Natural killer cell (primary cell): Measurements from ENCODE around the gene IFT122. TPM values are rescaled to one million over a fixed set of nuclear protein-coding genes. Genes with fewer than 3 reads are reported as not detected.
"Not testable (repeated sequence)": the region's sequence is repeated elsewhere in the genome, so short reads cannot be mapped to it uniquely, and the experiment has no call there.

Experiments
- ATAC-seq, 3 donors: fragments of 150-1000 bp in 2 of 3; fragments of 200-7000 bp in 1 of 3; cut with Tn5 transposase; 1 replicate in 1 of 3; 2 replicates in 2 of 3; pipeline ENCODE4 v1.10.0; 2021; ENCODE audit warnings: mild to moderate bottlenecking in 2 of 3, moderate library complexity in 2 of 3
- DNase-seq, 2 donors: peaks; one replicate each; pipeline versions ENCODE4 v3.0.0 to v3.0.0-alpha.2; 2013 to 2021; ENCODE audit warnings: mixed read lengths in 1 of 2
- H3K27ac ChIP-seq: one replicate; pipeline ENCODE4 v1.5.1; 2013; ENCODE audit warnings: mild to moderate bottlenecking, low read length
- H3K27me3 ChIP-seq: one replicate; pipeline ENCODE4 v1.6.1; 2013; ENCODE audit warnings: low read length; ENCODE audit not compliant: control insufficient read depth, insufficient read depth
- H3K36me3 ChIP-seq: one replicate; pipeline ENCODE4 v1.6.1; 2013; ENCODE audit warnings: low read length; ENCODE audit not compliant: control insufficient read depth, insufficient read depth
- H3K4me1 ChIP-seq: one replicate; pipeline ENCODE4 v1.6.1; 2013; ENCODE audit warnings: low read length; ENCODE audit not compliant: control insufficient read depth, insufficient read depth
- H3K4me3 ChIP-seq: one replicate; pipeline ENCODE4 v1.5.1; 2013; ENCODE audit warnings: low read length
- H3K9me3 ChIP-seq: one replicate; pipeline ENCODE4 v1.6.1; 2013; ENCODE audit warnings: low read length; ENCODE audit not compliant: control insufficient read depth, insufficient read depth
- H3K27ac Mint-ChIP-seq, 2 donors: one replicate each; pipeline ENCODE4 v1.8.0; 2022; ENCODE audit warnings: mild to moderate bottlenecking in 2 of 2, mixed read lengths in 2 of 2, moderate library complexity in 1 of 2
- H3K27me3 Mint-ChIP-seq, 2 donors: one replicate each; pipeline ENCODE4 v1.8.0; 2022; ENCODE audit warnings: low read depth in 2 of 2, mixed read lengths in 2 of 2
- H3K36me3 Mint-ChIP-seq: one replicate; pipeline ENCODE4 v1.8.0; 2022; ENCODE audit warnings: mixed read lengths
- H3K4me1 Mint-ChIP-seq, 2 donors: one replicate each; pipeline ENCODE4 v1.8.0; 2022; ENCODE audit warnings: mixed read lengths in 2 of 2
- H3K4me3 Mint-ChIP-seq: one replicate; pipeline ENCODE4 v1.8.0; 2022; ENCODE audit warnings: mild to moderate bottlenecking, moderate library complexity, mixed read lengths
- H3K9me3 Mint-ChIP-seq, 2 donors: one replicate each; pipeline ENCODE4 v1.8.0; 2022; ENCODE audit warnings: mixed read lengths in 2 of 2
- WGBS: methylation state at CpG from one replicate; pipeline ENCODE4 v1.1.7; 2013; ENCODE audit warnings: missing lambda C conversion rate; ENCODE audit not compliant: insufficient coverage; 5-methylcytosine and 5-hydroxymethylcytosine counted together
- intact Hi-C: fragments of 100-400 bp; cut with micrococcal nuclease; formaldehyde crosslinking; loops from one replicate; pipeline ENCODE4 v1.14.2; 2022
- total RNA-seq, 4 donors: library from RNA; stranded (reverse); fragments of 120-200 nt in 1 of 4; gene quantifications; one replicate each; pipeline versions ENCODE4 v1.2.3 to v1.2.4, GENCODE V29; 2013 to 2022
- TF ChIP-seq, protein P1 (sequence below): fragments of 200-600 bp; IDR thresholded peaks from one replicate; pipeline ENCODE4 v1.8.0; 2022; ENCODE audit warnings: antibody characterized with exemption

The IFT122 gene
- total RNA-seq, 3 donors from 2014 or later (not counting 1 experiment from before 2014, with no cell fraction given): 20.7 to 26.6 (median 23.9) TPM

GRCh38 chr3:129490273-129490675 lies 50.2 kb downstream of the IFT122 start:
- Mint-ChIP-seq H3K36me3 (no peaks in the 10 kb centered on the region), H3K9me3 (no peaks in the 10 kb centered on the region), H3K27me3 (no peaks in the 10 kb centered on the region), H3K4me3 (no peak overlapping the region), H3K27ac (no peak overlapping the region), H3K4me1 (peaks cover 0 to 9% of the 10 kb centered on the region in 2 donors)
- DNase-seq: peak; percentile 46 to 81
- TF ChIP-seq, protein P1, sequence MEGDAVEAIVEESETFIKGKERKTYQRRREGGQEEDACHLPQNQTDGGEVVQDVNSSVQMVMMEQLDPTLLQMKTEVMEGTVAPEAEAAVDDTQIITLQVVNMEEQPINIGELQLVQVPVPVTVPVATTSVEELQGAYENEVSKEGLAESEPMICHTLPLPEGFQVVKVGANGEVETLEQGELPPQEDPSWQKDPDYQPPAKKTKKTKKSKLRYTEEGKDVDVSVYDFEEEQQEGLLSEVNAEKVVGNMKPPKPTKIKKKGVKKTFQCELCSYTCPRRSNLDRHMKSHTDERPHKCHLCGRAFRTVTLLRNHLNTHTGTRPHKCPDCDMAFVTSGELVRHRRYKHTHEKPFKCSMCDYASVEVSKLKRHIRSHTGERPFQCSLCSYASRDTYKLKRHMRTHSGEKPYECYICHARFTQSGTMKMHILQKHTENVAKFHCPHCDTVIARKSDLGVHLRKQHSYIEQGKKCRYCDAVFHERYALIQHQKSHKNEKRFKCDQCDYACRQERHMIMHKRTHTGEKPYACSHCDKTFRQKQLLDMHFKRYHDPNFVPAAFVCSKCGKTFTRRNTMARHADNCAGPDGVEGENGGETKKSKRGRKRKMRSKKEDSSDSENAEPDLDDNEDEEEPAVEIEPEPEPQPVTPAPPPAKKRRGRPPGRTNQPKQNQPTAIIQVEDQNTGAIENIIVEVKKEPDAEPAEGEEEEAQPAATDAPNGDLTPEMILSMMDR: peak; percentile 94
- Histone ChIP-seq H3K9me3 (no peaks in the 10 kb centered on the region), H3K4me3 (no peak overlapping the region), H3K27ac (no peak overlapping the region), H3K27me3 (no peaks in the 10 kb centered on the region), H3K36me3 (no peaks in the 10 kb centered on the region), H3K4me1 (peaks cover 5% of the 10 kb centered on the region)
- ATAC-seq: peak; percentile 87 to 100 (median 99)
- 29% methylated on average over 4 of the region's 5 CpGs for WGBS
- intact Hi-C loops: loop anchor here (1.0 to 2.0 kb wide), 4 partner anchors 137 to 444 kb away; no protein-coding TSS in a partner anchor

- H3K27me3 Mint-ChIP-seq, H3K9me3 ChIP-seq, H3K36me3 Mint-ChIP-seq, H3K4me3 ChIP-seq, DNase-seq, ATAC-seq, H3K27me3 ChIP-seq, H3K4me1 Mint-ChIP-seq, H3K4me3 Mint-ChIP-seq, H3K4me1 ChIP-seq, H3K27ac Mint-ChIP-seq, H3K36me3 ChIP-seq, H3K9me3 Mint-ChIP-seq, H3K27ac ChIP-seq: not testable (repeated sequence)
- intact Hi-C loops: loop anchor here (2.0 kb wide), 1 partner anchor 136 kb away; no protein-coding TSS in a partner anchor
- 87% methylated on average over 4 of the region's 4 CpGs for WGBS
Observed at GRCh38 chr3:129491077-129491476, 51.1 kb downstream of the IFT122 start.

DNA sequence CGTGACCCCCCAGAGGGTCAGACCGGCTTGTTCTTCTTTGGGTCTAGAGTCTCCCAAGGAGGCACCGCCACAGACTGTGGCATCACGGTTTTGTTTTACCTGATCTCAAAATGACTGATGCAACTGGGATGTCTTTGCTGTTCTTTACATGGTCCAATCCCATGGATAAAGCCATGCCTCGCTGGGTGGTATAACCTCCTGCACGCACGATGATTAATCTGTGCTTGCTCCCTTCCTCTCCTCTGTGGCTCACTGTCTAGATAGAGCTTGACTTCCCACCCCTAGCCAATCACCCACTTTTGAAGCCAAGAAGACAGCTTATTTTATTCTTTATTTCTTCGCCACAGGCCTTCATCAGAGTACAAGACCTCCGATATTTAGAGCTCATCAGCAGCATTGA lies 51.8 kb downstream of the IFT122 start:
- H3K27ac ChIP-seq: no peak overlapping the region
- WGBS: over 99% methylated on average over 9 of the region's 9 CpGs
- no peaks in the 10 kb centered on the region for H3K27me3 Mint-ChIP-seq
- peak overlapping the region in 1 of 2 donors; percentile 40 for H3K27ac Mint-ChIP-seq
- no peaks in the 10 kb centered on the region for H3K36me3 ChIP-seq
- no peak overlapping the region for H3K4me3 ChIP-seq
- DNase-seq (no peak), ATAC-seq (no peak)
- TF ChIP-seq, protein P1: no peak
- no peaks in the 10 kb centered on the region for H3K27me3 ChIP-seq
- H3K9me3 Mint-ChIP-seq: no peaks in the 10 kb centered on the region
- H3K4me1 Mint-ChIP-seq: peaks cover 0 to 9% of the 10 kb centered on the region in 2 donors
- H3K4me1 ChIP-seq: peaks cover 5% of the 10 kb centered on the region
- H3K36me3 Mint-ChIP-seq: no peaks in the 10 kb centered on the region
- H3K9me3 ChIP-seq: no peaks in the 10 kb centered on the region
- no peak overlapping the region for H3K4me3 Mint-ChIP-seq
- intact Hi-C loops: loop anchor here (2.0 kb wide), 1 partner anchor 135 kb away; no protein-coding TSS in a partner anchor

DNA sequence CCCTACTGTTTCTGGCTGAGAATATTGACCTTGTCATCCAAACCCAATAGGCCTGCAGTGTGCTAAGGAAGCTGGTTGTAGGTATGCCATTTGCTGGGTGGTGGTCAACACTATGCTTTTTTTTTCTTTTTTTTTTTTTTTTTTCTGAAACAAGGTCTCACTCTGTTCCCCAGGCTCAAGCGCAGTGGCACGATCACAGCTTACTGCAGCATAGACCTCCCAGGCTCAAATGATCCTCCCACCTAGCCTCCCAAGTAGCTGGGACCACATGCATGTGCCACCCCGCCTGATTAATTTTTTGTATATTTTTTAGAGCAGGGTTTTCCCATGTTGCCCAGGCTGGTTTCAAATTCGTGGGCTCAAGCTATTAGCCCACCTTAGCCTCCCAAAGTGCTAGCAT lies 52.7 kb downstream of the IFT122 start:
- Histone ChIP-seq H3K27me3 (no peaks in the 10 kb centered on the region), H3K4me3 (no peak overlapping the region), H3K27ac (no peak overlapping the region), H3K4me1 (peaks cover 5% of the 10 kb centered on the region), H3K36me3 (no peaks in the 10 kb centered on the region), H3K9me3 (no peaks in the 10 kb centered on the region)
- Mint-ChIP-seq H3K4me3 (no peak overlapping the region), H3K27ac (no peak overlapping the region), H3K9me3 (no peaks in the 10 kb centered on the region), H3K36me3 (no peaks in the 10 kb centered on the region), H3K4me1 (peaks cover 0 to 9% of the 10 kb centered on the region in 2 donors), H3K27me3 (no peaks in the 10 kb centered on the region)
- ATAC-seq (no peak), DNase-seq (no peak)
- TF ChIP-seq, protein P1: no peak
- intact Hi-C loops: no loop called here
- WGBS: 85% methylated on average over 4 of the region's 4 CpGs
